PC-9 (cell line): ENCODE measurements around the gene SLC6A9. TPM values are rescaled to one million over a fixed set of nuclear protein-coding genes. Genes with fewer than 3 reads are reported as not detected.

Experiments
- BruUV-seq: library from RNA; stranded (reverse); fragments of 400-500 nt; replicated peaks from 2 replicates; lab custom pipeline; 2021; lab: Mats Ljungman, UMichigan
- CTCF ChIA-PET: fragments of 300-600 bp; sonication (Branson Sonifier 250); formaldehyde crosslinking; loops from one replicate; lab custom pipeline; 2022; ENCODE audit warnings: antibody characterized with exemption; lab: Charles Lee
- POLR2A ChIA-PET: fragments of 300-600 bp; sonication (Branson Sonifier 250); formaldehyde crosslinking; loops from one replicate; lab custom pipeline; 2022; ENCODE audit warnings: antibody characterized with exemption; ENCODE audit not compliant: unreplicated experiment; lab: Charles Lee
- DNase-seq, 2 experiments: peaks; one replicate each; pipeline versions ENCODE4 v3.0.0 to v3.0.0-alpha.2; 2015 to 2022; ENCODE audit warnings: mixed read lengths in 1 of 2
- H2AFZ ChIP-seq: fragments of 200-600 bp; sonication (generic); 2 replicates; pipeline ENCODE4 v1.8.1; 2017; ENCODE audit warnings: antibody characterized with exemption
- H3F3A ChIP-seq: fragments of 200-600 bp; sonication (generic); 2 replicates; pipeline ENCODE4 v1.8.1; 2017; ENCODE audit warnings: antibody characterized with exemption, mild to moderate bottlenecking, low read depth; ENCODE audit not compliant: insufficient read depth
- H3K27ac ChIP-seq: fragments of 200-600 bp; sonication (generic); 2 replicates; pipeline ENCODE4 v1.6.1; 2016; ENCODE audit warnings: mixed run types
- H3K27me3 ChIP-seq: fragments of 200-600 bp; sonication (generic); 2 replicates; pipeline ENCODE4 v1.6.1; 2016; ENCODE audit warnings: low read depth, mixed run types; ENCODE audit not compliant: insufficient read depth
- H3K36me3 ChIP-seq: fragments of 200-600 bp; sonication (generic); 2 replicates; pipeline ENCODE4 v1.6.1; 2016; ENCODE audit warnings: low read depth, mixed run types
- H3K4me1 ChIP-seq: fragments of 200-600 bp; sonication (generic); replicated peaks from 2 replicates; pipeline ENCODE4 v1.6.1; 2016; ENCODE audit warnings: mixed run types; ENCODE audit not compliant: insufficient read depth
- H3K4me2 ChIP-seq: fragments of 200-600 bp; sonication (generic); 2 replicates; pipeline ENCODE4 v1.6.1; 2017; ENCODE audit warnings: mixed run types
- H3K4me3 ChIP-seq: fragments of 200-600 bp; sonication (generic); 2 replicates; pipeline ENCODE4 v1.6.1; 2016; ENCODE audit warnings: mixed run types
- H3K79me2 ChIP-seq: fragments of 200-600 bp; sonication (generic); 2 replicates; pipeline ENCODE4 v1.6.1; 2017; ENCODE audit warnings: low read depth, mixed run types
- H3K9me2 ChIP-seq: fragments of 200-600 bp; sonication (generic); 2 replicates; pipeline ENCODE4 v1.8.1; 2017; ENCODE audit warnings: mild to moderate bottlenecking; ENCODE audit not compliant: insufficient read depth
- H3K9me3 ChIP-seq: fragments of 200-600 bp; sonication (generic); 2 replicates; pipeline ENCODE4 v1.8.1; 2016; ENCODE audit warnings: low read depth; ENCODE audit not compliant: insufficient read depth
- H4K20me1 ChIP-seq: fragments of 200-600 bp; sonication (generic); 2 replicates; pipeline ENCODE4 v1.8.1; 2017; ENCODE audit not compliant: insufficient read depth
- CTCF ChIP-seq: fragments of 200-600 bp; sonication (generic); conservative IDR thresholded peaks from 2 replicates; pipeline ENCODE4 v1.6.1; 2017; ENCODE audit warnings: mixed run types, antibody characterized with exemption, mild to moderate bottlenecking, moderate library complexity
- EZH2 ChIP-seq: fragments of 200-600 bp; sonication (generic); IDR thresholded peaks from 2 replicates; pipeline ENCODE4 v1.8.0; 2017; ENCODE audit warnings: antibody characterized with exemption, low read depth
- intact Hi-C: fragments of 100-400 bp; cut with micrococcal nuclease; formaldehyde crosslinking; loops from one replicate; pipeline ENCODE4 v1.10.0; 2022; ENCODE audit not compliant: unreplicated experiment
- total RNA-seq: library from RNA; stranded (reverse); gene quantifications from 2 replicates; pipeline ENCODE4 v1.2.3, GENCODE V29; 2021

Gene SLC6A9
- total RNA-seq, 1 experiment from 2014 or later, result 70.1 TPM

DNA sequence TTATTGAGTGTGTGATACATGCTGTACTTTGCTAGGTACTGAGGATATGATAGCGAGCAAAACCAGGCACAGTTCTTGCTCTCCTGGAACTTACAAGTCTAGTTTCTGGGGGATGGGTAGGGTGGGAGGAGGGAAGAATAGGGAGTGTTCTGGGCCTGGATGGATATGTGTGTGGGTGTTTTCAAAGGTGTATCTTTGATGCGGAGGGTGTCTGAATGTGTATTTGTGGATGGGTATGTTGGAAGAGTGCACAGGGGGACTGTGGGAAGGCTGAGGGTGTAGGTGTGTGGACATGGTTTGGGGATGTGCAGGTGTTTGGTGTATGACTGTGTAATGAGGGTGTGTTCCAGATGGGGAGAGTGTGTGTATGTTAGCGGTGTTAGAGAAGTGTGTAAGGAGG is 65.9 kb downstream of the SLC6A9 start:
- no peak overlapping the region for H3K27ac ChIP-seq
- TF ChIP-seq EZH2 (no peak), CTCF (no peak)
- CTCF ChIA-PET, result no interaction called here
- peaks cover 8% of the 10 kb centered on the region; the same call in 1 of the 2 replicates for H3F3A ChIP-seq
- no peak overlapping the region for H3K4me3 ChIP-seq
- intact Hi-C loops, result no loop called here
- H3K9me3 ChIP-seq, result no peaks in the 10 kb centered on the region
- H2AFZ ChIP-seq, result no peak overlapping the region
- no peak overlapping the region for H3K4me2 ChIP-seq
- BruUV-seq, result no TSS peak
- no peaks in the 10 kb centered on the region for H4K20me1 ChIP-seq
- no peaks in the 10 kb centered on the region for H3K4me1 ChIP-seq
- no peaks in the 10 kb centered on the region for H3K36me3 ChIP-seq
- POLR2A ChIA-PET, result no interaction called here
- no peaks in the 10 kb centered on the region for H3K27me3 ChIP-seq
- no peak for DNase-seq
- no peaks in the 10 kb centered on the region for H3K9me2 ChIP-seq
- peaks cover 3% of the 10 kb centered on the region for H3K79me2 ChIP-seq

DNA sequence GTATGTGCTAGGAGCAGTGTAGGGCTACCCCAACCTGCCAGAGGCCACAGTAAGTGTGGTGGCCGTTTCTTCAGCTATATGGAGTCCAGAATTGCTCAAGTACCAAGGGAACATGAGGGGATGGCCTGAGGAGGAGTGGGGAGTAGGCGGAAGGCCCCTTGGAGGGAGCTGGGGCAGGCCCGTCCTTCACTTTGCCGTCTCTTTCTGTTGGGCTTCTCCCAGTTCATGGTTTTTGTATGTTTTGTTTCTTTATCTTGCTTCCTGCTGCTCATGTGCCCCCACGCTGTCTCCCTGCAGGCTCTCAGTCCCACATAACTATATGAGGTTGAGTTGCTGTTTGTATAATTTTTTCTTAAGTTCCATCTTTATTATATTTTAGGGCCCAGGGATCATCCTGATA is 67.4 kb downstream of the SLC6A9 start:
- no peak overlapping the region for H2AFZ ChIP-seq
- no peak overlapping the region for H3K27ac ChIP-seq
- no peaks in the 10 kb centered on the region for H3K27me3 ChIP-seq
- H3K4me3 ChIP-seq, result no peak overlapping the region
- H4K20me1 ChIP-seq, result no peaks in the 10 kb centered on the region
- H3K36me3 ChIP-seq, result no peaks in the 10 kb centered on the region
- no peak for DNase-seq
- BruUV-seq, result no TSS peak
- no peaks in the 10 kb centered on the region for H3K79me2 ChIP-seq
- no peaks in the 10 kb centered on the region for H3K9me2 ChIP-seq
- H3F3A ChIP-seq, result peaks cover 4% of the 10 kb centered on the region; the same call in 1 of the 2 replicates
- H3K4me1 ChIP-seq, result no peaks in the 10 kb centered on the region
- H3K4me2 ChIP-seq, result no peak overlapping the region
- intact Hi-C loops, result no loop called here
- ChIA-PET POLR2A (no interaction called here), CTCF (interaction anchor here (0.7 kb wide), 1 partner anchor 1747 kb away, joined by 6 read pairs; no protein-coding TSS in a partner anchor)
- H3K9me3 ChIP-seq, result no peaks in the 10 kb centered on the region
- TF ChIP-seq CTCF (no peak), EZH2 (no peak)

DNA sequence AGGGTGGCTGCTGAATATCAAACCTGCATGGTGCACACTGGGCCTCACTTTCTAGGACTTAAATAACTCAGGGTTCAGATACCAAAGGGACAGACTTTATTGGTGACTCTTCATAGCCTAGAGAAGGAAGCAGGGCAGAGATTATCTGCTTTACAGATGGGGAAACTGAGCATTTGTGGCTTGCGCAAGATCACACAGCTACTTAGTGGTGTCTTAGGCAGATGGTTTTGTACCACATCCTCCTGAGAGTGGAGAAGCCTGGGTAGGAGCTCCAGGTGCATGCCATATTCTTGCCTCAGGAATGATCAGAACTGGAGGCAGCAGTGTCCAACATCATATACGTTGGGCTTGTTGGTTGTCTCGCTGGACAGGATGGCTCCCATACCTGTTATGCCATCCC is 68.3 kb downstream of the SLC6A9 start:
- Histone ChIP-seq H3K4me1 (no peaks in the 10 kb centered on the region), H3K9me3 (no peaks in the 10 kb centered on the region), H3K36me3 (no peaks in the 10 kb centered on the region), H3K4me2 (no peak overlapping the region), H4K20me1 (no peaks in the 10 kb centered on the region), H3K79me2 (no peaks in the 10 kb centered on the region), H3K4me3 (no peak overlapping the region), H2AFZ (no peak overlapping the region), H3K27ac (no peak overlapping the region), H3F3A (no peaks in the 10 kb centered on the region), H3K27me3 (no peaks in the 10 kb centered on the region), H3K9me2 (no peaks in the 10 kb centered on the region)
- DNase-seq, result no peak
- intact Hi-C loops, result no loop called here
- BruUV-seq, result no TSS peak
- no peak for TF ChIP-seq EZH2
- no peak for TF ChIP-seq CTCF
- CTCF ChIA-PET, result no interaction called here
- POLR2A ChIA-PET, result no interaction called here
